HG02970 (cell line): ENCODE measurements around the gene MALL.
"Not testable (repeated sequence)": the region's sequence is repeated elsewhere in the genome, so short reads cannot be mapped to it uniquely, and the experiment has no call there.

ENCODE experiments used
- ATAC-seq: cut with Tn5 transposase; IDR thresholded peaks from one replicate; pipeline ENCODE4 v1.9.1; 2021; ENCODE audit warnings: mild to moderate bottlenecking, moderate library complexity, moderate number of reproducible peaks; ENCODE audit not compliant: unreplicated experiment, low FRiP score

Gene MALL

GRCh38 chr2:110115291-110116032 is at the start of gene MALL:
TSS of gene MALL (minus strand) at chr2:110115822. CDS start at chr2:110115792, 30 bp downstream.
- ATAC-seq: no peak

DNA sequence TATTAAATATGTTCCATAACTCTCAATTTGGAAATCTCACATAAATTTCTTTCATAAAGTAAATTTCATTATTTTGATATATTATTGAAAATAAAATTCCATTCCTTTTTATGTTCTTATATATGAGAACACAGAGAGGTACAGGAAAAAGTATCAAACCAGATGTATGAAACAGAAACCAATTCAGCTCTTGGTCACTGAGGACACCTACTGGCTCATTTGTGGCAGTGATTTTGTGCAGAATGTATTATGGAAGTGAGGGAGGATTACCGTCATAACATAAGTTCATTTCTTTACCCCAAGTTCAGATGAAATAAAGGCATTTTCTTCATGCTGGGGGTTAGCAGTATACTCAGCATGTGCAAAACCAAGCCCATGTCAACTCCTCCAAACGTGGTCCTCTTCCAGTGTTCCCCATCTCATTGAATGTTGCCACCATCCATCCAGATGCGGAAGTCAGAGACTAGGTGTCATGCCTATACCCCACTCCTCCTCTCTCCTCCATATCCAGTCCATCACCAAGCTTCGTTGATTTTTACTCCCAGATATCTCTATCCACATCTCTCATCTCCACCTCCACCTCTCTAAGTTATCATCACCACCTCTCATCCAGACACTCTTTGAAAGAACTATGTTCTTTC is 41.7 kb upstream of the MALL start:
- peak; percentile 62 for ATAC-seq

DNA sequence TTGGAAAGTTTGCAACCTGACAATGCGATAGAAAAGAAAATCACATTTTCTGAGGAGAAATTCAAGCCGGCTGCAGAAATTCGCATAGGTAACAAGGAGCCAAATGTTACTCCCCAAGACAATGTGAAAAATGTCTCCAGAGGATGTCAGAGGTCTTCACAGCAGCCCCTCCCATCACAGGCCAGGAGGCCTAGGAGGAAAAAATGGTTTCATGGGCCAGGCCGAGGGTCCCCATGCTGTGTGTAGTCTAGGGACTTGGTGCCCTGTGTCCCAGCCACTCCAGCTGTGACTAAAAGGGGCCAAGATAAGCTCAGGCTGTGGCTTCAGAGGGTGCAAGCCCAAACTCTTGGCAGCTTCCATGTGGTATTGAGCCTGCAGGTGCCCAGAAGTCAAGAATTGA is 39.2 kb upstream of the MALL start:
- not testable (repeated sequence) for ATAC-seq

DNA sequence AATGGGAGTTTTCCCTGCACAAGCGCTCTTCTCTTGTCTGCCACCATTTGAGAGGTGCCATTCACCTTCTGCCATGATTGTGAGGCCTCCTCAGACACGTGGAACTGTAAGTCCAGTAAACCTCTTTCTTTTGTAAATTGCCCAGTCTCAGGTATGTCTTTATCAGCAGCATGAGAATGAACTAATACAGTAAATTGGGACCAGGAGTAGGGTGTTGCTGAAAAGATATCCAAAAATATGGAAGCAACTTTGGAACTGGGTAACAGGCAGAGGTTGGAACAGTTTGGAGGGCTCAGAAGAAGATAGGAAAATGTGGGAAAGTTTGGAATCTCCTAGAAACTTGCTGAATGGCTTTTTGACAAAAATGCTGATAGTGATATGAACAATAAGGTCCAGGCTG is 38.6 kb upstream of the MALL start:
- ATAC-seq: not testable (repeated sequence)

- no peak for ATAC-seq
These were observed 37.8 kb upstream of the MALL start for GRCh38 chr2:110153416-110153815.

- ATAC-seq: no peak
These were observed 37.3 kb upstream of the MALL start for GRCh38 chr2:110152943-110153342.

DNA sequence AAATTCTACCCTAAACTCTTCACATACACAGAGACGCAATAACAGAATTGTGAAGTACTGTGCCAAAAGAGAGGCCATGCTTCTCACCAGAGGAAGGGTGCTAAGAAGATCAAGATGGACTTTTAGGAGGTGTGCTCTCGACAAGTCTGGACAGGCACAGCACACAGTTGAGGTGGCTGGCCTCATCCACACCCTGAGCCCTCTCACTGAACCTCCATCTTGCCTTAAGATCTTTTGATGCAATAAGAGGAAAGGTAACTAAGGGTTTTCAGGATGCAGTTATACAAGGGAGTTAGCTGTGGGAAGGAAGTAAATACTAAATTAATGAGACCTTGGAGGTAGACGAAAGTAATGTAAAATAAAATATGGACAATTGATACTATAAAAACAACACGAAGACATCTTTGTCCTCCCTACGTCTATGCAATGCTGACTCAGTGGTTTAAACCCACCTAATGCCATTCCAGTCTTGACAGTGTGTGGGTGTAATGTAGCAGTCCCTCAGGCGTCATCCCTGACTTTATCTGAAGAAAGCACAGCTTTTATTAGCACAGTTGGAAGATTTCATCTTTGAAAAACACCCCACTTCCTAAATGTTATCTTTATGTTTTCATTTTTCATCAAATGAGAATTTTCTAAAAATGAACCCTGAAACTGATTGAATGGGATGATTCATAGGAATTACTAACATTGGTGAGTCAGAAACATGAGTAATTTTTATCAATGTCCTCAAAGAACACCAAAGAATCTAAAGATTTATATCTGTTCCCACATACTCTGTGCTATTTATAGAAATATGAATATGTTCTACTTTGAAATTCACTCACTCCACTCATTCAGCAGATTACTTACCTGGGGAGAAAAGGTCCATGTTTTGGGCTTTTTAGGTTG is 34.0 kb upstream of the MALL start:
- no peak for ATAC-seq

DNA sequence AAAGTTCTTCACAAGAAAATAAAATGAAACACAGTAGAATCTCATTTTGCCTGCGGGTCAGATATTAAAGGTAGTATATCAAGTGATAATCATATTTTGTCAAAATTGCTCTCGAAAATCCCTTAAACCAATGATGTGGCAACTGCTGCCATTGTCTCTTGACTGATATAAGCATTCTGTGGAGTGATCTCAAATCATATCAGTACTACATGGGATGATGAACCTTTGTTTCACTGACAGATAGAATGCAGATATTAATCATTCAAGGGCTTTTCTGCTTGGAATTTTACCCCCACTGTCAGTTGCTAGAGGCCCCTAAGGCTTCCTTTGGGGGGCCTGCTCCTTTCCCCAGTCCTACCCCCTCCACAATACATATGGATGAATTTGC is 31.3 kb upstream of the MALL start:
- no peak for ATAC-seq

- no peak for ATAC-seq
These were observed 30.7 kb upstream of the MALL start for GRCh38 chr2:110146183-110146944.

DNA sequence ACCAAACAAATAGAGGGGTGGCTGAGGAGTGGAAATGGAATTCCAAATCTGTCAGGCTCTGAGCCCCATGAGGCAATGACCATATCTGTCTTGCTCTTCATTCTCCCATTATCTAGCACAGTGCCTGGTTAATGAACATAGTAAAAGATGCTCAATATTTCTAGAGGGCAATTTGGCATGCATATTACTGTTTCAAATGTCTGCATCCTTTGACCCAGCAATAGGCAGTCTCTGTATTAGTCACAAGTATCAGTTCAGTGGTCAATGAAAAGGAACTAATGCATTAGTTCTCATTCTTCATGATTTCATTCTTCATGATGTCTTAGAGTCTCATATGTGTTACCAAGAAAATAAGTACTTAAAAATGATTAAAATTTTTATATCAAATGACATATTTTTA is 28.4 kb upstream of the MALL start:
- no peak for ATAC-seq

DNA sequence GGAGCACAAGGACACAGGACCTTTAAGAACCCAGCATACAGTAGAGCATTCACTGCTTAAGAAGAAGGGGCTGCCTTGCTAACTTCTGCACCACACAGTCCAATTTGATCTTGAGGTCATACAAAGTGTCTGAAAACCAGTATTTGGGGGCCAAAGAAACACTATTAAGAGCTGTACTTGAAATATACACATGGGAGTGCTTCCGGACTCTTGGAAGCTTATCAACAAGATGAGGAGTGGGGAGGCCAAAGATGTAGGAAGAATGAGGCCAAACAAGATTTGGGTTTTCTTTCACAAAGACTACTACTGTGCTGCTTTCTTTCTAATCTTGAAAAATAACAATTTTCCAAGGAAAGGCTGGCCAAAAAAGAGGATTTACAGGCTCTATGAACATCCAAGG is 24.8 kb upstream of the MALL start:
- ATAC-seq: no peak

GRCh38 chr2:110134025-110134424 is 18.4 kb upstream of the MALL start:
- ATAC-seq: no peak

- no peak for ATAC-seq
These were observed 15.5 kb upstream of the MALL start for GRCh38 chr2:110131166-110131565.

GRCh38 chr2:110130757-110131156 is 15.1 kb upstream of the MALL start:
- no peak for ATAC-seq

- no peak for ATAC-seq
These were observed 11.3 kb upstream of the MALL start for GRCh38 chr2:110126906-110127305.

- no peak for ATAC-seq
These were observed 10.6 kb upstream of the MALL start for GRCh38 chr2:110126086-110126773.

GRCh38 chr2:110124939-110125691 is 9.5 kb upstream of the MALL start:
- ATAC-seq: no peak

GRCh38 chr2:110124038-110124825 is 8.6 kb upstream of the MALL start:
- ATAC-seq: no peak
